MM.1S (cell line): ENCODE measurements around the gene ASB10.

Source experiments
- CTCF ChIP-seq: fragments of 300-600 bp; sonication (generic); IDR thresholded peaks from 2 replicates; pipeline ENCODE4 v1.5.1; 2016; ENCODE audit warnings: antibody characterized with exemption, low read length, mixed read lengths
- EZH2 ChIP-seq: fragments of 300-600 bp; sonication (generic); optimal IDR thresholded peaks from 2 replicates; pipeline ENCODE3; 2017; ENCODE audit warnings: low read depth, mild to moderate bottlenecking, antibody characterized with exemption, low read length, mixed read lengths
- EZH2phosphoT487 ChIP-seq: fragments of 300-600 bp; sonication (generic); IDR thresholded peaks from 2 replicates; pipeline ENCODE4 v1.6.1; 2018; ENCODE audit warnings: antibody characterized with exemption, low read length

DNA sequence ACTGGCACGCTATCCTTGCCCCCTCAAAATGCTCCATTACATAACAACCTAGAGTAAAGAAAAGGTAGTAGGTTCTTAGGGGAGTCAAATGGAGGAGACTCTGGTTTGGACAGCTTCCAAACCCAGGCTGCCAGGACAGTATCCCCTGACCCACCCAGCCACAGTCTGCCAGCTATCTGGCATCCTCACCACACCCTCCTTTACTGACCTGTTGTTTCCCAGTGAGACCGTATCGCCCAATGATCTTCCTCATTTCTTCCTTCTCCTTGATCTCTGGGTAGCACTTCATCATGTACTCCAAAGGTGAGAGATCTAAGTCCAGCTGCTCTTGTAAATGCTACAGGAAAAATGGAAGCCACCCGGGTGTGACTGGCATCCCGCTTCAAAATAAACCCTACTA lies 28.3 kb upstream of the ASB10 start:
- TF ChIP-seq CTCF = no peak
- TF ChIP-seq EZH2 = no peak
- TF ChIP-seq EZH2phosphoT487 = no peak
